Mammary microvascular endothelial cell (primary cell): ENCODE results near the gene MAS1. TPM values are rescaled to one million over a fixed set of nuclear protein-coding genes. Genes with fewer than 3 reads are reported as not detected.

Experiments
- total RNA-seq: library from RNA; depleted of rRNA; stranded (reverse); fragments of >200 nt; gene quantifications from 2 replicates; pipeline ENCODE4 v1.2.3, GENCODE V29; 2015

The MAS1 gene
- not detected in 2 replicates for total RNA-seq

GRCh38 chr6:159890792-159891191 lies at the start of gene MAS1:
Gene MAS1, plus strand, starts transcription at chr6:159890988. Its CDS starts 15,968 bp downstream, at chr6:159906956.

Other genes starting within 250 kb of the MAS1 start
- 185 and 192 TPM in 2 replicates for gene SOD2, start 197.7 kb upstream of the MAS1 start, total RNA-seq
- gene WTAP, start 163.5 kb upstream of the MAS1 start, total RNA-seq = 71.5 and 75.4 TPM in 2 replicates
- gene ACAT2, start 128.9 kb upstream of the MAS1 start, total RNA-seq = 43.2 and 54.2 TPM in 2 replicates
- gene TCP1, start 101.4 kb upstream of the MAS1 start, total RNA-seq = 226 and 252 TPM in 2 replicates
- gene MRPL18, start 100.5 kb upstream of the MAS1 start, total RNA-seq = 96.7 and 140 TPM in 2 replicates
- 0.27 TPM in 1 of 2 replicates, not detected in the other for gene PNLDC1, start 90.7 kb upstream of the MAS1 start, total RNA-seq
- 39.5 and 40.7 TPM in 2 replicates for gene IGF2R, start 78.1 kb downstream of the MAS1 start, total RNA-seq
- gene SLC22A1, start 230.8 kb downstream of the MAS1 start, total RNA-seq = not detected in 2 replicates